Fibroblast of gingiva (primary cell): ENCODE measurements around the gene GLB1L3.
"Not testable (repeated sequence)": the region's sequence is repeated elsewhere in the genome, so short reads cannot be mapped to it uniquely, and the experiment has no call there.

Experiments
- DNase-seq: peaks from one replicate; pipeline ENCODE4 v3.0.0-alpha.2; 2011; ENCODE audit warnings: low read depth

GLB1L3 gene

DNA sequence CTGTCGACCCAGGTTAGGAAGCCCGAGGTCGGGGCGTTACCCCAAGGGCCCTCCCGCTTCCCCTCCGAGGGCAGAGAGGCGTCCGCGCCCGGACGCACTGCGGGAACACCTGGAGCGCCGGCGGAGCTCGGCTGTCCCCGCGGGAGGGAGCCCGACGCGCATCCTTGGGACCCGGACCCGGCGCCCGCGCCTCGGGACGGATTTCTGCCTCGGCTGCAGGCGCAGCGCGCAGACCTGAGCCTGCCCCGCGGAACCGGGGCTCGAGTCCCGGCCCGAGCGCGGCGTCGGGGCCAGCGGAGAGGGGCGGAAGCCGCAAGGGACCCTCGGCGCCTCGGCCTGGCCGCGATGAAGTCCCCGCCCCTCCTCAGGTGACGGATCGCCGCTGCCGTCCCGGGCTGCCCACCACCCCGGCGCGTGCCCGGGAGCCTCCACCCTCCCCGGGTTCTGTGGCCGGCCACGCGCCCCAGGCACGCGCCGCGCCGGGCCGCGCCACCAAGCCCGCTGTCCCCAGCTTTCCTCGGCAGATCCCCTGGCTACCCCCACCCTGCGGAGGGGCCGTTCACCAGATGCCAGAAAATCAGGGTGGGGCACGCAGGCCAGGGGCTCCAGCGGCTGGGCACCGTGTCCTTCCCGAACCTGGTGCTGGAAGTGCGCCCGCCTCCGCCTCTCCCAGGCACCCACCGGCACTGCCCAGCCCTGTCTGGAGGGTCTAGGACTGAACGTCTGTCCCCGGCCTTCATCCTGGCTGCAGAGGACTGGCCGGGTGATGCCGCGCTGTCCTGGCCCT, 410 bp downstream of the GLB1L3 start:
- no peak for DNase-seq

DNA sequence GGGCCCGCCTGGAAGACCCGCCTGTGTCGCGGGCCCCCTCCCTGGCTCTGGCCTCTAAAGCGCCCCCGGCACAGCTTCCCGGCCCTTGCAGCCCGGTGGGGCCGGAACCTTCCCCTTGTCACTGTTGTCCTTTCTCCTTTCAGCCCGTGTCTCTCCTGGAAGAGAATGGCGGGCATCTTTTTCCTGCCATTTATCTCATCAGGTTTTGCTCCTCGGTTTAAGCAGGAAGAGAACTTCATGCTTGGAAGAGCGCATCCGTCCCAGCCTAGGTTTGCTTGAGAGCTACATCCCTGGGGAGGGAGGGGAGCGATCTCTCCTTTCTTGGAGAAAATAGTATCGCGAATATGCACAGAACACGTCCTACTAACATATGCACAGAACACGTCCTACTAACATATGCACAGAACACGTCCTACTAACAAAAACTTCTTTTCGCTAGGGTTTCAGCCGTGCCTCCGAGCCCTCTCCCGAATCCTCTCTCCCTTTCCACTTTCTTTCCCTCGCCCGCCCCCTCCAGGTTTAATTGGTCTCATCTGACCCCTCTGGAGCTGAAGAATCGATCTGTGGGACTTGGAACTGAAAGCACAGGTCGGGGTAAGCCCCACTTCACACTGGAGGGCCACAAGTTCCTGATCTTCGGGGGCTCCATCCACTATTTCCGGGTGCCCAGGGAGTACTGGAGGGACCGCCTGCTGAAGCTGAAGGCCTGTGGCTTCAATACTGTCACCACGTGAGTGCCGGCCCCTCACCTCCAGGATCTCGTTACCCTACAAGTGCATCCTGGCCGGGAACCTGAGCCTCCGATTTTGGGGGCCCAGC, 1.2 kb downstream of the GLB1L3 start:
- no peak for DNase-seq

GRCh38 chr11:134278356-134278755, 2.2 kb downstream of the GLB1L3 start:
- no peak for DNase-seq

DNA sequence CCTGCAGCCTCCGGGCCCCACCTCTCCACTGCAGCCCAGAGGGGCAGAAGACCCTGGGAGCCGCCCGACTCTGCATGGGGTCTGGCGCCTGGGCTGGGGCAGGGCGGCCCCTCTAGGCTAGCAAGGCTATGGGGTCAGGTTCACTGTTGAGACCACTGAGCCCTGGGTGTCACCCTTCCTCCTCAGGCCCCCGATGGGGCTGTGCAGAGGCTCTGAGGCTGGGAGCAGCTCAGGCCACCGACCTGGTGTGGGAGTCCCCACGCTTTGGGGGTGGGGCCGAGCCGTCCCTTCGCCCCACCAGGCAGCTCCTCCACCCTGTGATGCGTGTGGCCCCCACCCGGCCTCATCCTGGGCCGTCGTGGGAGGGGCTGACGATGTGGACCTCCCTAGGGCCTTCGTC, 5.5 kb downstream of the GLB1L3 start:
- not testable (repeated sequence) for DNase-seq

- no peak for DNase-seq
Measured at GRCh38 chr11:134282121-134283045, 6.2 kb downstream of the GLB1L3 start.

- DNase-seq: no peak
Measured at GRCh38 chr11:134283461-134284230, 7.5 kb downstream of the GLB1L3 start.

- not testable (repeated sequence) for DNase-seq
Measured at GRCh38 chr11:134284349-134284748, 8.2 kb downstream of the GLB1L3 start.

DNA sequence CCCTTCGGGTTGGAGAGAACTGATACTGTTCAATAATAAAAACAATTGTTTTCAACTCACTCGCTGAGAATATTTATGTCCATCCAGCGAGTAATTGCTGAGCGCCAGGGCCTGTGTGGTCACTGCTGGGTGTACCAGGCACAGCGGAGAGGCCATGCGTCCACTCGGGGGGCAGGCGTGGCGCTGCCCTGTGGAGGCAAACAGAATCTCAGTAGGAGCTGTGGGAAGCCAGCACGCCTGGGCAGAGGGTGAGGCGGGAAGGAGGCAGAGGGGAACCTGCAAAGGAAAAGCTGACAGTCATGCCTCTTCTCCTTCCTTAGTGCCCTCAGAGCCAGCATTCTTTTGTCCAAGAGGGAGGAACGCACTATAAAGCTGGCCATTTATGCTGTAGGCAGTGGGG, 11.4 kb downstream of the GLB1L3 start:
- DNase-seq: no peak

DNA sequence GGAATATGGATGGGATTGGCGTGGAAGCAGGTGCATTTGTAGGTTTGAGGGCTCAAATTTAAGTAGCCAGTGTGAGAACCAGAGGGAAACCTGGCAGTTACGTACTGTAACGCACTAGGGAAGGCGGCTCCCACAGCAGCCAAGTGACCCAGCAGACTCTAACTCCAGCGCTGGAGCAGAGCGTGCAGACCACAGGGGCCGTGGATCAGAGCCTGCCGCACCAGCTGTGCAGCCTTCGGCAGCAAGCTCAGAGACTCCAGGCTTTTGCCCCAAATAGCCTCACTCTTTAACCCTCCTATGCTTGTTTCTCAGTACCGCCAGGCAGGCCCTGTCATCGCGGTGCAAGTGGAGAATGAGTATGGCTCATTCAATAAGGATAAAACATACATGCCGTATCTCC, 12.3 kb downstream of the GLB1L3 start:
- no peak for DNase-seq

GRCh38 chr11:134289167-134289566, 13.0 kb downstream of the GLB1L3 start:
- DNase-seq: no peak

GRCh38 chr11:134289789-134290188, 13.6 kb downstream of the GLB1L3 start:
- DNase-seq: no peak

GRCh38 chr11:134290646-134291045, 14.5 kb downstream of the GLB1L3 start:
- DNase-seq: no peak

DNA sequence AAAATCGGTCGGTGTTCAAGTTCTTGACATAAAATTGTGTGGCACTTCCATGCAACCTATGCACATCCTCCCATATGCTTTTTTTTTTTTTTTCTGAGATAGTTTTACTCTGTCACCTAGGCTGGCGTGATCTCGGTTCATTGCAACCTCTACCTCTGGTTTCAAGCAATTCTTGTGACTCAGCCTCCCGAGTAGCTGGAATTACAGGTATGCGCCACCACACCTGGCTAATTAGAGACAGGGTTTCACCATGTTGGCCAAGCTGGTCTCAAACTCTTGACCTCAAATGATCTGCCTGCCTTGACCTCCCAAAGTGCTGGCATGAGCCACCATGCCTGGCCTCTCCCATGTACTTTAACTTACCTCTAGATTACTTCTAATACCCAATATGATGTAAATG, 15.0 kb downstream of the GLB1L3 start:
- no peak for DNase-seq

DNA sequence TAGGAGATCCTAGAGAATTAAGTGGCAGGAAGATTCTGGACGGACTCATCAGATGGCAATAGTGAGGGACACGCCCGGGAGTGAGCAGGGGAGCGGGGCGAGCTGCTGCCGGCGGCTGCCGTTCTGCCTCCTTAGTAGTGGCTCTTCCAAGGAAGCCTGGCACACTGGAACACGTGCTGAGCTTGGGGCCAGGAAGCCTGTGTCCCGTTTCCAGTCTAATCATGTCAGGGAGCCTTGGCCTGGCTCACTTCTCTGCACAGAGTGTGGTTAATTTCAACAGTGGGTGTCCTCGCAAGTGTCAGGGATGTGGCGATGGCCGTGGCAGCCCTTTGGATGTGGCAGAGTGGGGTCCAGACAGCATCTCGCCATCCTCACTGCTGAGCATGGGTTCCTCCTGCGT, 16.5 kb downstream of the GLB1L3 start:
- DNase-seq: no peak

GRCh38 chr11:134293119-134294113, 17.2 kb downstream of the GLB1L3 start:
- DNase-seq: no peak

- DNase-seq: no peak
Measured at GRCh38 chr11:134294664-134295063, 18.5 kb downstream of the GLB1L3 start.

- DNase-seq: no peak
Measured at GRCh38 chr11:134312223-134312622, 36.0 kb downstream of the GLB1L3 start.

- DNase-seq: no peak
Measured at GRCh38 chr11:134312807-134313206, 36.6 kb downstream of the GLB1L3 start.

DNA sequence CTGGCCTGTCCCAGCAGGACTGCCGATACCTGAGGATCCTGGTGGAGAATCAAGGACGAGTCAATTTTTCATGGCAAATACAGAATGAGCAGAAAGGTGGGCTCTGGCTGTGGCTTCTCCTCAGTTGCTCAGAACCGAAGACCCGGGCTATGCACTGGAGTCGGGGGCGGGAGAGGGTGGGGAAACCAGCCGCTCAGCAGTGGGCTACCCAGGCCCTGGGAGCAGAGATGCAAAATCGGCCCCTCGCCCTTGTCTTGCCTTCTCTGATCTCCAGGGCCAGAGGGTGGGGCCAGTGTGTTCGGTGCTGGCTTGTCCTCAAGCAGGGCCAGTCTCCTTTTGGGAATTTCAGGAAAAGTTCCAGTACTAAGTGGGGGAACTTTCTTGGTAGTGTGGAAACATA, 37.2 kb downstream of the GLB1L3 start:
- DNase-seq: no peak
